Stimulated activated effector memory CD8-positive, alpha-beta T cell treated with anti-CD3 and anti-CD28 coated beads, Interleukin-12 subunit alpha, Interleukin-12 subunit beta, amount 100 ng/mL, for 72 hours (primary cell): ENCODE measurements around the gene ZNF280A.
A peak's percentile ranks its signal among the peaks of the same experiment; 100 is the strongest.

Source experiments
- ATAC-seq: fragments of 150-1000 bp; cut with Tn5 transposase; 2 replicates; pipeline ENCODE4 v1.10.0; 2021
- DNase-seq, 2 donors: peaks; one replicate each; pipeline ENCODE4 v3.0.0; 2021 to 2022; ENCODE audit warnings: low spot score in 2 of 2
- H3K27ac Mint-ChIP-seq: one replicate; pipeline ENCODE4 v1.8.0; 2022; ENCODE audit warnings: mild to moderate bottlenecking, mixed read lengths
- H3K36me3 Mint-ChIP-seq: one replicate; pipeline ENCODE4 v1.8.0; 2022; ENCODE audit warnings: mild to moderate bottlenecking, mixed read lengths
- H3K4me1 Mint-ChIP-seq: one replicate; pipeline ENCODE4 v1.8.0; 2022; ENCODE audit warnings: mixed read lengths
- H3K4me3 Mint-ChIP-seq: one replicate; pipeline ENCODE4 v1.8.0; 2022; ENCODE audit warnings: mild to moderate bottlenecking, mixed read lengths
- H3K9me3 Mint-ChIP-seq: one replicate; pipeline ENCODE4 v1.8.0; 2022; ENCODE audit warnings: mixed read lengths

The ZNF280A gene, protein sequence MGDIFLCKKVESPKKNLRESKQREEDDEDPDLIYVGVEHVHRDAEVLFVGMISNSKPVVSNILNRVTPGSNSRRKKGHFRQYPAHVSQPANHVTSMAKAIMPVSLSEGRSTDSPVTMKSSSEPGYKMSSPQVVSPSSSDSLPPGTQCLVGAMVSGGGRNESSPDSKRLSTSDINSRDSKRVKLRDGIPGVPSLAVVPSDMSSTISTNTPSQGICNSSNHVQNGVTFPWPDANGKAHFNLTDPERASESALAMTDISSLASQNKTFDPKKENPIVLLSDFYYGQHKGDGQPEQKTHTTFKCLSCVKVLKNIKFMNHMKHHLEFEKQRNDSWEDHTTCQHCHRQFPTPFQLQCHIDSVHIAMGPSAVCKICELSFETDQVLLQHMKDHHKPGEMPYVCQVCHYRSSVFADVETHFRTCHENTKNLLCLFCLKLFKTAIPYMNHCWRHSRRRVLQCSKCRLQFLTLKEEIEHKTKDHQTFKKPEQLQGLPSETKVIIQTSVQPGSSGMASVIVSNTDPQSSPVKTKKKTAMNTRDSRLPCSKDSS

DNA sequence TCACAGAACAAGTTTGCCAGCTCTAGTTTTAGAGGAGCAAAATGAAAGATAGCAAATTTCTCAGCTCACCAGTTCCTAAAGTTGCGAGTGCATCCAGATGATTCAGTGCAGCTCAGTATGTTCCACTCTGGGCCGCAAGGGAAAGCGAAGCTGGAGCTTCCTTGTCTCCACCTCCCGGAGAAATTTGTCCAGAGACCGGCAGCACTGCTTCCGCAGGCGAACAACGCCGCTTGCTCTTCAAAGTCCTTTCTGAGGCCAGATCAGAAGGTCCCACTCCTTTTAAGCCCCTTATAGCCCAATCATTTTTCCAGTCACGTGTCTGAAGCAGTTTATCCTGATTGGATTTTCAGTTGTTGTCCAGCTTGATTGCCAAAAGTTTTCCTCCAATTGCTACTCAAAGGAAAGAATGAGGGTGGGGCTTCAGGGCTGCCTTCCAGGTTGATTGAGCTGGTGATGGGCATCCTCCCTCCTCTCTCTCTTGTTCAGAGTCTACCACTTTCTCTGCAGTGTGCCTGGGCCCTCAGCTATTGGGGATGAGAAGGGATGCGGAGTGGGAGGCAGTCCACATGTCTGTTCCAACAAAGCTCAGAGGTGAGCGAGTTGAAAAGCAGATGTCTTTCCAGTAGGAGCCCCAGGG is at the start of gene ZNF280A:
Gene ZNF280A (minus strand): TSS at position 251 of the 637 bp plus-strand sequence. CDS start 4,640 bp downstream, outside the sequence.
- no peak for ATAC-seq
- H3K4me1 Mint-ChIP-seq, result no peaks in the 10 kb centered on the region
- H3K9me3 Mint-ChIP-seq, result no peaks in the 10 kb centered on the region
- H3K27ac Mint-ChIP-seq, result no peak within 1 kb of the TSS
- H3K4me3 Mint-ChIP-seq, result no peak within 1 kb of the TSS
- no peaks in the 10 kb centered on the region for H3K36me3 Mint-ChIP-seq
- no peak for DNase-seq

DNA sequence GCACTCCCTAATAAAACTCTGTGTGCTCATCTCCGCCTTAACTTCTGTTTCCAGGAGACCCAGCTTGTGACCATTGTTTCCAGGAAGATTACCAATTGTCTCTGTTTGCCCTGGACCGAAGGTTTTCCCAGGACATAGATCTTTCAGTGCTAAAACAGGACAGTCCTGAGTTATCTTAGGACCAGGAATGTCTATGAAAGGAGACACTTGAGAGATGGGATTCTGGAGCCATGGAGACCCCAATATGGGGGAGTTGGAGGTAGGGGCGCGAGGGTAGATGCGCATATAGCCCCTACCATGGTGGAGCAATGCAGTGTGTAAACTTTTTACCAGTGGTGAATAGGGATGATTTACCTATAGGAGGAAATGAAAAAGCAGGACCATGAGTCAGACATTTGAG is 49.1 kb upstream of the ZNF280A start:
- ATAC-seq, result no peak
- H3K36me3 Mint-ChIP-seq, result no peaks in the 10 kb centered on the region

DNA sequence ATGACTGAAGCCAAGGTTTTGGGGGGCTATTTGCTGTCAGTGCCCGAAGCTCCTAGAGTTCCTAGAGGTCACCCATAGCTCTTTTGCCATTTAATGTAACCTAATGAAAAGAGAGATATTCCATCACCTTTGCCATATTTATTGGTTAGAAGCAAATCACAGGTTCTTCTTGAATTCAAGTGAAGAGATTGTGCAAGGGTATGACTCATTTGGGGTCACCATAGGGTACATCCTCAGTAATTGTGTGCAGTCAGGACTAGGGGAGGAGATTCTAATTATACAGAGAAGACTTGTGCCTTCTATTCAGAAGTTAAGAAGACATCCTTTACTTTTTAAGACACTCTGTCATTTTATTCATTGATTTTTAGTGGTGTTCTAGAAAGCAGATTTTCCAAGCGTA is 45.9 kb upstream of the ZNF280A start:
- DNase-seq (no peak), ATAC-seq (no peak)
- no peak overlapping the region for H3K27ac Mint-ChIP-seq
- no peaks in the 10 kb centered on the region for H3K36me3 Mint-ChIP-seq
- no peaks in the 10 kb centered on the region for H3K4me1 Mint-ChIP-seq
- no peak overlapping the region for H3K4me3 Mint-ChIP-seq
- no peaks in the 10 kb centered on the region for H3K9me3 Mint-ChIP-seq

More for the DNA sequence above, 49.1 kb upstream of the ZNF280A start:
- Mint-ChIP-seq H3K4me1 (no peaks in the 10 kb centered on the region), H3K27ac (no peak overlapping the region), H3K4me3 (no peak overlapping the region), H3K9me3 (no peaks in the 10 kb centered on the region)
- no peak for DNase-seq

DNA sequence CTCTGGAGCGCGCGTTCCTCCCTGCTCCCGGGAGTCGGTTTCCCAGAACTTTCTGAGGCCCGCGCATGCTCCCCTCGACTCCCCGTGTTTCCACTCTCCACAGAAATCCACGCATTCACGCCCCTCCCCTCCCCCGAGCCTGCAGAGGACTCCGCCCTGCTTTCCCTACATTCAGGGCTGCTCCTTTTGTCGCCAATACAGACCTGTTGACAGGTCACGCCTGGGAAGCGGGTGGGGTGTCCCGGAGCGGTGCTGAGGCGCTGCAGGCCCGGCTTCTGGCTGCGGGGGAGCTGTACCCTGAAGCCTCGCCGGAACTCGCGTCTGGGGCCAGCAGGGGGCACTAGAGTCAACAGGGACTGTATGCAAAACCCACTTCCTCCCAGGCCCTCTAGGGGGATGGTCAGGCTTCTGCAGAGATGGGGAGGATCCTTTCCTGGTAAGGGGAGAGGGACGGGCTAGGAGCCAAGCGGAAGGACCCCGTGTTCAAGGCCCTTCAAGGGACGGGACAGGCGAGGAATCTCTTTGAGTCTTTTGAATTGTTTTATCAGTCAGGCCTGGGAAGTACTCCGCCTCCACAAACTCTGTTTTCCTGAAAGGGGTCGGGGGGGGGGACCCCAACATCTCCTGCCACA is 39.0 kb upstream of the ZNF280A start, which contains the start of gene PRAME:
Gene PRAME (minus strand): TSS at position 294 of the 632 bp plus-strand sequence. CDS start 2,433 bp downstream, outside the sequence.
- no peak within 1 kb of the TSS for H3K27ac Mint-ChIP-seq
- H3K4me3 Mint-ChIP-seq, result no peak within 1 kb of the TSS
- DNase-seq (peak; percentile 69 to 93), ATAC-seq (peak; percentile 90)
- no peaks in the 10 kb centered on the region for H3K36me3 Mint-ChIP-seq
- H3K9me3 Mint-ChIP-seq, result no peaks in the 10 kb centered on the region
- peaks cover 5% of the 10 kb centered on the region for H3K4me1 Mint-ChIP-seq

DNA sequence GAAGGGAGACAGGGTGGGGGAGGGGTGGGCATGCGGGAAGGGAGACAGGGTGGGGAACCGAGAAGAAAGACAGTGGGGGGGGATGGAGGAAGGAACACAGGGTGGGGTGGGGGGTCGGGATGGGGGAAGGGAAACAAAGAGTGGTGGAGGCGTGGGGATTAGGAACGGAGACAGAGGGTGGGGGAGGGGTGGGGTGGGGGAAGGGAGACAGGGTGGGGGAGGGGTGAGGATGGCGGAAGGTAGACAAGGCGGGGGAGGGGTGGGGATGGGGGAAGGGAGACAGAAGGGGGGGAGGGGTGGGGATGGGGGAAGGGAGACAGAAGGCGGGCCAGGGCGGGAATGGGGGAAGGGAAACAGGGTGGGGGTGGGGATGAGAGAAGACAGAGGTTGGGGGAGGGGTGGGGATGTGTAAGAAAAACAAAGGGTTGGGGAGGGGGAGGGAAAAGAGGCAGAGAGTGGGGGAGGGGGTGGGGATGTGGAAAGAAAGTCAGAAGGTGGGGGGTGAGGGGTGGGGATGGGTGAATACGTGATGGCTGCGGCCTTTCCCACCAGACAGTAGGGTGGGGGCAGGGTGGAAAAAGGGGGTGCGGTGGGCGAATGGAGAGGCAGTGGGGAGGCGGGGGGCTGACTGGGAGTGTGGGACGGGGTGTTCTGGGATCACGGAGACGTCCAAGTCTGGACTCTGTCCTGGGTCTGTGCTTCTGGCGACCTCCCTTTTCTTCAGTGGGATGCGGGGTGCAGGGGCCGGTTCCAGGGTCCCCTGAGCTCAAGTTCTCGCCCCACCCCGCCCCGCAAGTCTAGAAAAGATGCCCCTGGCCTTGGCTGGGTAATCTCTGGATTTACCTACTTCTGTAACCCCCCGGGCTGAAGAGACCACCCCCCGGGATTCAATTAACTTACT is 38.3 kb upstream of the ZNF280A start:
- H3K4me3 Mint-ChIP-seq, result no peak overlapping the region
- DNase-seq, result no peak
- no peaks in the 10 kb centered on the region for H3K9me3 Mint-ChIP-seq
- no peaks in the 10 kb centered on the region for H3K36me3 Mint-ChIP-seq
- H3K4me1 Mint-ChIP-seq, result peaks cover 5% of the 10 kb centered on the region
- ATAC-seq, result no peak
- no peak overlapping the region for H3K27ac Mint-ChIP-seq

DNA sequence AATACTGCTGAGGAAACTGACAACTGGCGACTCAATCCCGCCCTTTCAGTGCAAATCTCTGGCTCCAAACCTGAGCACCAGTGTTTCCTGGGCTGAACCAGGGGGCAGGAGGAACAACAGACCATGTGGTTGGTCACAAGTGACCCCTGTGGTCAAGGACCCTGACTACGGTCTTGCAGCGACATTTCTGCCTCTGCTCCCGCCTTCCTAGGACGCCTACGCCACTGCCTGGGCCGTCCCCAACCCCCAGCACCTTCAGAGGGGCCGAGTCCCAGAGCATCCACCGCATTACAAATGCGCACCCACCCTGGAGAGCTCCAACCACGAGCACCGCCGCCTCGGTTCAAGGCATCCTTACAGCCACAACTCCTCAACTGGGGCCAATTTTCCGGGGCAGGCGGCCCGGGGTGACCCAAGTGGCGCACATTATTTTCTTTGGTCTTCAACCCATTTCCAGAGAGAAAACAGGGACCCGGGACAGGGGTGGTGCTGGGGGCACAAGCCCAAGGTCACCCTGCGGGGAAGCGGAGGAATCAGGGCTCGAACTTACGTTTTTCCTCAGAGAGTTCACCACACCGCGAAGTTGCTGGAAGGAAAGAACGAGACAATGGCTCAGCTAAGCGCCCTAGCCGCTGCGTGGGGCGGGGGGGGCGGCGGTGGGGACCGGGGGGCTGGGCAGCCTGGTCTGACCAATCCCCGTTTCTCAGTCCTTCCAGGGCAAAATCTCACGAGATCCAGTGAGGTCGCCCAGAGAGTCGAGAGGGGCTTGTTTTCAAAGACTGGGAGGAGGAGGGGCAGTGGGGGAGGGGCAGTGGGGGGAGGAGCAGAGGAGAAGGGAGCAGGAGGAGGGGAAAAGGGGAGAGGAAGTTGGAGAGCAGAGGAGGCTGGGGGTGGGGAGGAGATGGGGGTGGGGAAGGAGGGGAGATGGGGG is 37.2 kb upstream of the ZNF280A start:
- ATAC-seq, result no peak
- Mint-ChIP-seq H3K4me1 (peaks cover 5% of the 10 kb centered on the region), H3K4me3 (no peak overlapping the region)

DNA sequence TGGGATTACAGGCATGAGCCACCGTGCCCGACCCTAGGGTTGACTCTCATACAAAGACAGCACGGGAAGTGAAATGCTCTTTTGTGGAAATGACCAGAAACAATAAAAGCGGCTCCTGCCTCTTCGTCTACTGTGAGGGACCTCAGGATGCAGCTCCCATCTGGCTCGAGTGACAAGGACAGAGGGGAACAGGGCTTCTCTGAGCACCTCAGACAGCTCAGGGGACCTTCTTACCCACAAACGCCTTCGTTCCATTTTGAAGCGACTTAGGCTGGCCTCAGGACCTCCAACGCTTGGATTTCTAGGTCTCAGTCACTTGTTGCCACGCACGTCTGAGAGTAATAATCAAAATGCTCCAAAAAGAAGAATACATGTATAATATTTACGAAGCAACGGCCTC is 36.5 kb upstream of the ZNF280A start:
- no peaks in the 10 kb centered on the region for H3K9me3 Mint-ChIP-seq
- no peak for ATAC-seq
- H3K4me1 Mint-ChIP-seq, result peaks cover 5% of the 10 kb centered on the region
- H3K4me3 Mint-ChIP-seq, result no peak overlapping the region
- no peak overlapping the region for H3K27ac Mint-ChIP-seq
- H3K36me3 Mint-ChIP-seq, result no peaks in the 10 kb centered on the region
- DNase-seq, result no peak

More for the DNA sequence above, 37.2 kb upstream of the ZNF280A start:
- no peak overlapping the region for H3K27ac Mint-ChIP-seq
- no peak for DNase-seq
- no peaks in the 10 kb centered on the region for H3K36me3 Mint-ChIP-seq
- H3K9me3 Mint-ChIP-seq, result no peaks in the 10 kb centered on the region

DNA sequence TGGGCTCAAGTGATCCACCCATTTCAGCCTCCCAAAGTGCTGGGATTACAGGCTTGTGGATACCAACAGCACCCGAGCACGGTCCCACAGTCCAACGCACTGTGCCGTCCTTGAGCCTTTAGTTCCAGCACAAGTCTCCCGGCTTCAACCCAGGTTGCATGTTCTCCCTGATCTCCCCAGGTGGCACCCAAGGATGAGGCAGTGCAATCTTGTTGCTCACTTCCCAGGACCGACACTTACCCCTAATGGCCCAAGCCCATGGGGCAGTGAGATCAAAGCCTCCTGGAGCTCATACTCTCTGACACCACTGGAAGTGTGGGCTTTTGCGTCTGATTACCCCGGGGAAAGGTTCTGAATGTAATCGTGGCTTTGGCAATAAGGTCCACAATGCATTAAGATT is 35.5 kb upstream of the ZNF280A start:
- no peak for ATAC-seq
- DNase-seq, result no peak
- peaks cover 5% of the 10 kb centered on the region for H3K4me1 Mint-ChIP-seq
- no peak overlapping the region for H3K4me3 Mint-ChIP-seq
- H3K9me3 Mint-ChIP-seq, result no peaks in the 10 kb centered on the region
- no peaks in the 10 kb centered on the region for H3K36me3 Mint-ChIP-seq
- H3K27ac Mint-ChIP-seq, result no peak overlapping the region

DNA sequence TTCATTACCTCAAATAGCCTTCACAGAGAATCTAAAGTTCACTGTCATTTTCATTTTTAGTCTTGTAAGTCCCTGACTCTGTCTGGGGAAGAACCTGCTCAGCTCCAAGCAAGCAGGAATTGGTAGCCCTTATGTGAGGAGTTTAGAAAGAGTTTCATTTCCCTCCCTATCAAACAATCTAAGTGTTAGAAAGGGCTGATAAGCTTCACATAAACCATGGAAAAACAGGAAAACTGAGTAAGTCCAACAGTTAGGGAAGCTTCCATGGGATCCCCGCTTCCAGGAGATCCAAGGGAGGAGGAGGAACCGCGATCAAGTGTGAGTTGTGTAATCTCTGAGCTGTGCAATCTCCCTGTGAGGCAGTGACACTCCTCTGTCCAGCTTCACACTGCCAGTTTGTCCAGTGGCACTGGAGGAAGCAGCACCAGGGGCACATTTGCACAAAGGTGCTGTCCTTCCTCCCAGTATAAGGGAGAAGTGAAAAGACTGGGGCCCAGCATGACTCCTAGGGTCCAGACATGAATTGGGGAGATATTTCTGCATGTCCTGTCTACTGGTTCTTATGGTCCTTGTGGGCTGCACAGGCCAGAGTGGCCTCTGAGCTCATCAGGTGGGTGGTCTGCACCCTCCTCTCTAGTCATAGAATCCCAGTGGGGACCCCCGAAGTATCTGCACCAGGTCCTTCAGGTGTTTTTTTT is 34.7 kb upstream of the ZNF280A start:
- H3K9me3 Mint-ChIP-seq, result no peaks in the 10 kb centered on the region
- H3K27ac Mint-ChIP-seq, result no peak overlapping the region
- H3K4me1 Mint-ChIP-seq, result peaks cover 5% of the 10 kb centered on the region
- no peak for ATAC-seq
- no peaks in the 10 kb centered on the region for H3K36me3 Mint-ChIP-seq
- no peak for DNase-seq
- H3K4me3 Mint-ChIP-seq, result no peak overlapping the region

DNA sequence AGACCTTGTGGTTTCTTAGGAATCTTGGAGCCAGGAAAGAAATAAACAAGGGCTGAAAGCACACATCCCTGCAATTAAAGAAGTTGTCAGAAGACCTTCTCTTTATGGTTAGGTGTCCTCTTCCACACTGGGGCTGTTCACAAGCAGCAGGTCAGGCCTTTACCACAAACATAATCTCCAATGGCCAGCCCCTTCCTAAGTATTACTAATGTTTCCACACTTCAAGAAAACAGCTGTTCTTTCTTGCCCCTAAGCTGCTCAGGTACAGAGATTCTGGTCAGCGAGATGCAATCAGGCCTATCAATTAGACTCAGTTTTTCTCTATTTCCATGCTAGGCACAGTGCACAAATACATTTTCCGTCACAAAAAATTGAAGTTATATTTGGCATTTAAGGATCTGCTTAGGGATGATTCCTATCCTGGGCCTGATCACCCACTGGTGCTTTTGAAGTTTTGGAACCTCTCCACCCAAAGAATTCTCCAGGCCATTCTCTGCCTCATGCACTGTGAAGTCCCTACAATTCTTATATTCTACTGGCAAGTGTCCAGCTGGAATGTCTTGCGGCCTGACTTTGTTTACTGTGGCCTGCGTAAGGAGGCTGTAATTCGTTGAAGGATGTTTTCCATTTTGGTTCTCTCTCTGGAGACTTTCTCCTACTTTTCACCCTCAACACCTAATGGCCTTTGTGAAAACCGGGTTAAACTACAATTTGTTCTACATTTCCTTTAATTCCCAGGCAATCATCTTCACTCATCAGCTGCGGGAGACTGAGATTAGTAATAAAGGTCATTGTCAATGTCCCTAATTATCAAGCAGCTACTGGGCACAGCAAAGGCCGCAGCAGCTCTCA is 33.9 kb upstream of the ZNF280A start:
- no peak overlapping the region for H3K4me3 Mint-ChIP-seq
- DNase-seq, result no peak
- no peaks in the 10 kb centered on the region for H3K36me3 Mint-ChIP-seq
- no peaks in the 10 kb centered on the region for H3K9me3 Mint-ChIP-seq
- peaks cover 2% of the 10 kb centered on the region for H3K4me1 Mint-ChIP-seq
- no peak overlapping the region for H3K27ac Mint-ChIP-seq
- ATAC-seq, result no peak

DNA sequence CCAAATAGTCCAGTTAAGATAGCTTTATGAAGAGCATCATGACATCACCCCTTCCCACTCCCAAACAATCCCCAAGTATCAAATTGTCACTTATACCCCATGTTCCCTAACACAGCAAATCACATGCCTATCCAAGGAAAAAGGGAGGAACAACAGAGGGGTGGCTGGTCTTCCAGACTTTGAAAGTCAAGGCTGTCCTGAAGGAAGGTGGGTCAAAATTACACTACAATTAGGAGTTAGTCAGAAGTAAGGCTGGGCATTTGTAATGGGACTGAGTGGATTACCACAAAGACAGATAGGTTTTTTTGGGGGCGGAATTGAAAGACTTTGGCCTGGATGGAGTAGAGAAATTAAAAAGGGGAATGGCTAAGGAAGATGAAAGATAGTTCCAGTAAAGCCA is 33.1 kb upstream of the ZNF280A start:
- H3K4me1 Mint-ChIP-seq, result no peaks in the 10 kb centered on the region

DNA sequence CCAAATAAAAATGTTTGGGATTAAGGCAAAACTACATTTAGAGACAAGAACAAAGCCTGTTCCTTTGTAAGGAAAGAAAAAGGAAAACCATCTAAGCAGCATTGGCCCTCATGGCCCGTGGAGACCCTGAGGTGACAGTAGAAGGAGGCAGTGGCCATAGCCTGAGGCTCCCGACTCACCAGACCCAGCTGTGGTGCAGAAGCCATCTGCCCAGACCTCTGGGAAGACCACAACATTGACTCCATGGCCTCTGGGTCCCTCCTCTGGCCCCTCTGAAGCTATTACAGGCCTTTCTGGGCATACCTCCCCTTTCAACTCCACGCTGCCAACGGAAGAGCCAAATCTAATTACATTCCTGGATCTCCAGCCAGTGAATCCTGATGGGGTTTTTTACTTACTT is 32.6 kb upstream of the ZNF280A start:
- peak overlapping the region; percentile 36 for H3K27ac Mint-ChIP-seq

More for the DNA sequence above, 33.1 kb upstream of the ZNF280A start:
- ATAC-seq (no peak), DNase-seq (no peak)
- Mint-ChIP-seq H3K4me3 (no peak overlapping the region), H3K27ac (peak overlapping the region; percentile 36), H3K9me3 (no peaks in the 10 kb centered on the region), H3K36me3 (no peaks in the 10 kb centered on the region)

More for the DNA sequence above, 32.6 kb upstream of the ZNF280A start:
- no peaks in the 10 kb centered on the region for H3K4me1 Mint-ChIP-seq
- H3K9me3 Mint-ChIP-seq, result no peaks in the 10 kb centered on the region
- DNase-seq (no peak), ATAC-seq (no peak)
- no peaks in the 10 kb centered on the region for H3K36me3 Mint-ChIP-seq
- H3K4me3 Mint-ChIP-seq, result no peak overlapping the region
